Measurements from ENCODE around the gene CAND1. TPM values are rescaled to one million over a fixed set of nuclear protein-coding genes. Genes with fewer than 3 reads are reported as not detected.

Gene CAND1
- total RNA-seq, 1 experiment from 2014 or later = 230 TPM

DNA sequence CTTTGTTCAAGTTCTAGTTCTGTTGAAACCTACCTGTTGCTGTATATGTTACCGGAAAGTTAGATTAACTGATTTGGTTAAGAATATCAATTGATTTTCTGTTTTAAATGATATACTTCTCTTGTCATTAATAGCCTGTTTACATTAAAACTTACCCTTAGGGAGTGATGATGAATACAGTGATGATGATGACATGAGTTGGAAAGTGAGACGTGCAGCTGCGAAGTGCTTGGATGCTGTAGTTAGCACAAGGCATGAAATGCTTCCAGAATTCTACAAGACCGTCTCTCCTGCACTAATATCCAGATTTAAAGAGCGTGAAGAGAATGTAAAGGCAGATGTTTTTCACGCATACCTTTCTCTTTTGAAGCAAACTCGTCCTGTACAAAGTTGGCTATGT lies 33.0 kb downstream of the CAND1 start:
- H3K79me1 ChIP-seq (ENCODE audit: insufficient read depth, low read depth, low read length, poor library complexity, severe bottlenecking) = no peaks in the 10 kb centered on the region
- no peak overlapping the region for H3K23ac ChIP-seq (ENCODE audit: insufficient read length, low read depth, low read length)
- H2BK20ac ChIP-seq (ENCODE audit: low read depth, low read length, poor library complexity, severe bottlenecking) = no peak overlapping the region
- Mint-ChIP-seq H3K4me3 (no peak overlapping the region), H3K36me3 (ENCODE audit: insufficient read depth in 1 of 3, low read depth in 3 of 3) (peaks cover 19 to 69% (median 60%) of the 10 kb centered on the region in 3 experiments; a peak in 6 of 7 replicates), H3K27me3 (ENCODE audit: low read depth) (no peaks in the 10 kb centered on the region), H3K27ac (peak overlapping the region in 1 of 3 experiments; percentile 90; a peak in 1 of 7 replicates), H3K4me1 (no peaks in the 10 kb centered on the region), H3K9me3 (no peaks in the 10 kb centered on the region)
- no CpG with 5 or more reads among the region's 7 CpGs for WGBS (ENCODE audit: extremely low coverage, insufficient read length, low lambda C conversion rate)
- no peaks in the 10 kb centered on the region for H3K23me2 ChIP-seq (ENCODE audit: insufficient read length, low read depth, low read length, poor library complexity, severe bottlenecking)
- H3K9me3 ChIP-seq (ENCODE audit: control insufficient read depth, low read depth, low read length) = no peaks in the 10 kb centered on the region
- no peak overlapping the region for H3K18ac ChIP-seq (ENCODE audit: insufficient read length, low read depth, low read length)
- no peaks in the 10 kb centered on the region for H3K4me1 ChIP-seq (ENCODE audit: insufficient read depth, low read length)
- no peak overlapping the region for H3K4me2 ChIP-seq (ENCODE audit: insufficient read depth, insufficient read length, low read length)
- H2BK12ac ChIP-seq (ENCODE audit: insufficient read length, low read depth, low read length) = no peak overlapping the region
- no peak overlapping the region for H2BK15ac ChIP-seq (ENCODE audit: low read depth, low read length)
- no peak overlapping the region for H3K9ac ChIP-seq (ENCODE audit: extremely low read depth, insufficient read length, low read length)
- H2AK5ac ChIP-seq (ENCODE audit: insufficient read length, low read length) = no peak overlapping the region
- no peak overlapping the region for H3K27ac ChIP-seq (ENCODE audit: insufficient read length, low read depth, low read length)
- TF ChIP-seq CTCF (conservative IDR thresholded peaks at IDR 0.05) = no peak
- H3K27me3 ChIP-seq (ENCODE audit: insufficient read depth, low read length) = no peaks in the 10 kb centered on the region
- no peaks in the 10 kb centered on the region for H4K20me1 ChIP-seq (ENCODE audit: control insufficient read depth, insufficient read depth, insufficient read length)
- H3T11ph ChIP-seq (ENCODE audit: low read length) = no peak overlapping the region
- H2BK5ac ChIP-seq (ENCODE audit: insufficient read length, low read length) = no peak overlapping the region
- no peak overlapping the region for H3K56ac ChIP-seq (ENCODE audit: insufficient read length, low read depth, low read length)
- H4K8ac ChIP-seq (replicated peaks; ENCODE audit: insufficient read length, low read depth, low read length) = no peak overlapping the region
- no peak for DNase-seq
- no peak overlapping the region for H2AFZ ChIP-seq (ENCODE audit: low read length)
- no peak overlapping the region for H3K14ac ChIP-seq (ENCODE audit: insufficient read depth, low read length)
- H3K4ac ChIP-seq (ENCODE audit: low read depth, low read length) = no peak overlapping the region
- no peaks in the 10 kb centered on the region for H3K79me2 ChIP-seq (ENCODE audit: insufficient read depth, low read length)
- H2BK120ac ChIP-seq (ENCODE audit: low read depth, low read length, poor library complexity, severe bottlenecking) = no peak overlapping the region
- H4K5ac ChIP-seq (ENCODE audit: insufficient read length, low read depth, low read length) = no peak overlapping the region
- no peak overlapping the region for H4K91ac ChIP-seq (ENCODE audit: insufficient read length, low read depth, low read length)

Data from H9 (cell line).